ENCODE results near the gene THEM4.
A peak's percentile ranks its signal among the peaks of the same experiment; 100 is the strongest.

THEM4 gene

GRCh38 chr1:151832318-151832980 is 76.9 kb downstream of the THEM4 start:
- H3K36me3 Mint-ChIP-seq, result no peaks in the 10 kb centered on the region
- no peaks in the 10 kb centered on the region for H3K27me3 Mint-ChIP-seq
- no peak overlapping the region for H3K27ac Mint-ChIP-seq
- H3K4me1 Mint-ChIP-seq (ENCODE audit: low read depth), result peaks cover 78% of the 10 kb centered on the region
- H3K4me3 Mint-ChIP-seq, result no peak overlapping the region
- H3K9me3 Mint-ChIP-seq (ENCODE audit: low read depth), result no peaks in the 10 kb centered on the region

DNA sequence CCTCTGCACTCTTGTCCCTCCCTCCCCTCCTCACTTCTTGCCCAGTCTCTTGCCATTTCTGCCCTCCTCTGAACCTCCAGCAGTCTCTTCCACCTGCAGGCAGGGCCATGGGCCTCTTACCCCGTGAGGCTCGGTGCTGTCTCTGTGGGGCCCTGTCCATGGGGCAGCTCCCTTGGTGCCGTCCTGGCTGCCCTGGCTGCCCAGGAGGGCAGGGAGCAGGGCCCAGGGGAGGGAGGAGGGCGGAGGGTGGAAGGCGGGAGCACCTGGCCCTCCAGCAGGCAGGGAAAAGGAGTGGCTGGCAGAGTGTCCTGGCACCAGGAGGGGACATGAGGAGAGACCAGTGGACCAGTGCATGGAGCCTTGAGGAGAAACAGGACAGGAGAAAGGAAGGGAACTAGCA is 77.7 kb downstream of the THEM4 start, which contains the start of gene RORC:
Gene RORC, minus strand, starts transcription at position 198 of the 400 bp plus-strand sequence. Its CDS starts 38 bp downstream, at position 160.
- H3K27me3 Mint-ChIP-seq, result no peaks in the 10 kb centered on the region
- no peak within 1 kb of the TSS for H3K27ac Mint-ChIP-seq
- no peaks in the 10 kb centered on the region for H3K36me3 Mint-ChIP-seq
- no peaks in the 10 kb centered on the region for H3K9me3 Mint-ChIP-seq (ENCODE audit: low read depth)
- peaks cover 69% of the 10 kb centered on the region for H3K4me1 Mint-ChIP-seq (ENCODE audit: low read depth)
- no peak within 1 kb of the TSS for H3K4me3 Mint-ChIP-seq

DNA sequence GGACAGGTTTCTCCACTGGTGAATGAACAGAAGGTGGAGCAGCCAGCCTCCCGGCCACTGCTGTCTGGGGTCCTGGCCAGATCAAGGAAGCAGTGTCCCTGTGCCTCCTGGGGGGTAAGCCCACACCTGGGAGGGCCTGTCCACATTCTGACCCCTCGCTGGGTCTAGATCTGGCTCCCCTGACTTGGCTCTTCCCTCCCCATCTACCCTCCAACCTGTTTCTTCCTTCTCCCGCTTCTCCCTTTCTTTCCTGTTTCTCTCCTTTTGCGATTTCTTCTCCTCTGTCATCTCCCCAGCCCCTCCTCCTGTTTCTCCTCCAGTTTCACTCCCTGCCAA is 78.1 kb downstream of the THEM4 start:
- Mint-ChIP-seq H3K4me3 (no peak overlapping the region), H3K4me1 (ENCODE audit: low read depth) (peaks cover 69% of the 10 kb centered on the region), H3K27me3 (no peaks in the 10 kb centered on the region), H3K36me3 (no peaks in the 10 kb centered on the region), H3K27ac (no peak overlapping the region), H3K9me3 (ENCODE audit: low read depth) (no peaks in the 10 kb centered on the region)

DNA sequence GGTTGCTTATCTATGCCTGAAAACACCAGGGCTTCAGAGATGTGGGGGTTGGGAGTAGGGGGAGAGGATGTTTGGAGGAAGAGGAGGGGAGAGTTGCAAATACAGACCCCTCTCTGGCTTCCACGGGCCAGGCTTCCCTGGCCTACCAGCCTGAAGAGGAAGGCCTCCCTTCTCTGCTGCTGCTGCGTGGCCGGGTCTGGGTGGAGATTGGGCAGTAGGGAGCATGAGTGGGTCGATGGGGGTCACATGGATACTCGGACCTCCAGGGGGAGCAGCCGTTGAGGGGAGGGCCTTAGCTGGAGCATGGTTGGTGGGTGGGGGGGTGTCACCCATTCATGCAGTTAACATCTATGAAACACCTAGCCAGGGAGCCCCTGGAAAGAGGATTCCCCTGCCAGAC is 79.3 kb downstream of the THEM4 start:
- Mint-ChIP-seq H3K27me3 (no peaks in the 10 kb centered on the region), H3K27ac (peak overlapping the region; percentile 22), H3K36me3 (no peaks in the 10 kb centered on the region), H3K9me3 (ENCODE audit: low read depth) (no peaks in the 10 kb centered on the region), H3K4me3 (no peak overlapping the region), H3K4me1 (ENCODE audit: low read depth) (peaks cover 73% of the 10 kb centered on the region)

DNA sequence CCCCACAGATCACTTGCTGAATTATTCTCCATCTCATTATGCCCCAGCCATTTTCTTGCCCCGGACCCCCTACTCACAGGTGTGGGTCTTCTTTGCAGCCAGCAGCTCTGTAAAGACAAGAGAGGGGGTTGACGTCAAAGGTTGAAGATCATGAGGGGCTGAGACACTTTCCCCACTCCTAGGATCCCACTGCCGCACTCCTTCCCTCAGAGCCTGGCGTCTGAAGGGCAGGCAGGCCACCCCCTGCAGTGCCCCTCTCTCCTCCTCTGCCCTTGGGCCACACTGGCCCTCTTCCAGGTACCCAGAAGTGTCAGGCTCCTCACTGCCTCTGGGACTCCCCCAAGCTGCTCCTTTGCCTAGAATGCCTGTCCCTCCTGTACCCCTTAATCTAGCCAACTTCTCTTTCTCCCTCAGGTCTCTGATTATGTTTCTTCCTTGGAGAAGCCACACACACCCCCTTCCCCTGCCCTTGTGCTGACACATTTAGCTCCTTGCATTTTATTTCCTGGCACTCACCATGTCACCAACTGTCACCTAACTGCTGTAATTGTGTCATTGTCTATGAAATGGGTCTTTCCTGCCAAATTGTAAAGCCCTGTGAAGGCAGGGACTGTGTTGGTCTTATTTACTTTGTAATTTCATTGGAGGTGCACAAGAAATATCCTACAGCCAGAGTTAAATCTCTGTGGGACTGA is 79.8 kb downstream of the THEM4 start:
- Mint-ChIP-seq H3K27ac (peak overlapping the region; percentile 46), H3K27me3 (no peaks in the 10 kb centered on the region), H3K4me1 (ENCODE audit: low read depth) (peaks cover 71% of the 10 kb centered on the region), H3K36me3 (no peaks in the 10 kb centered on the region), H3K9me3 (ENCODE audit: low read depth) (no peaks in the 10 kb centered on the region), H3K4me3 (peak overlapping the region; percentile 52)

- H3K4me3 Mint-ChIP-seq, result peak overlapping the region; percentile 52
- H3K27ac Mint-ChIP-seq, result no peak overlapping the region
- H3K4me1 Mint-ChIP-seq (ENCODE audit: low read depth), result peaks cover 66% of the 10 kb centered on the region
- H3K27me3 Mint-ChIP-seq, result no peaks in the 10 kb centered on the region
- H3K36me3 Mint-ChIP-seq, result no peaks in the 10 kb centered on the region
- H3K9me3 Mint-ChIP-seq (ENCODE audit: low read depth), result no peaks in the 10 kb centered on the region
These were observed 80.4 kb downstream of the THEM4 start for GRCh38 chr1:151828921-151829320.

DNA sequence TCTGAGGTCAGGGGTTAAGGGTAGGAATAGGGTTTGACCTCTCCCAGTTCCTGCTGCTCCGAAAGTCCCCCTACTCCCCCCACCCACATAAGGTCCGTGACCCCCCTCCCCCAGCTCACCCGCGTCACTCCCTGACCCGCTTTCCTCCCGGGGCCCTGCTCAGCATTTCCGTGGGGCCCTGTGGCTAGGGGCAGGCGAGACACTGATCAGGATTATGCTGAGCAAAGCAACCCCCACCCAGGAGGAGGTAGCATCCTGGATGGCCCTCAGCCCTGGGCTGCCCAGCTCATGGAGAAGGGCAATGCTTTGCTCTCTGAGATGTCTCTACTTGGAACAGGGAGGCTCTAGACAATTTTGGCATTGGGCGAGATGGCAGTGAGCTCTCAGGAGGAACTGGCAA is 81.5 kb downstream of the THEM4 start:
- Mint-ChIP-seq H3K36me3 (no peaks in the 10 kb centered on the region), H3K27ac (no peak overlapping the region)

GRCh38 chr1:151825751-151826660 is 83.3 kb downstream of the THEM4 start:
- H3K4me1 Mint-ChIP-seq (ENCODE audit: low read depth), result peaks cover 57% of the 10 kb centered on the region
- H3K27ac Mint-ChIP-seq, result peak overlapping the region; percentile 13
- no peaks in the 10 kb centered on the region for H3K27me3 Mint-ChIP-seq
- H3K9me3 Mint-ChIP-seq (ENCODE audit: low read depth), result no peaks in the 10 kb centered on the region
- peak overlapping the region; percentile 22 for H3K4me3 Mint-ChIP-seq
- H3K36me3 Mint-ChIP-seq, result no peaks in the 10 kb centered on the region

More for the DNA sequence above, 81.5 kb downstream of the THEM4 start:
- no peaks in the 10 kb centered on the region for H3K27me3 Mint-ChIP-seq
- peaks cover 57% of the 10 kb centered on the region for H3K4me1 Mint-ChIP-seq (ENCODE audit: low read depth)
- peak overlapping the region; percentile 53 for H3K4me3 Mint-ChIP-seq
- H3K9me3 Mint-ChIP-seq (ENCODE audit: low read depth), result no peaks in the 10 kb centered on the region

GRCh38 chr1:151825204-151825603 is 84.1 kb downstream of the THEM4 start:
- Mint-ChIP-seq H3K4me1 (ENCODE audit: low read depth) (peaks cover 58% of the 10 kb centered on the region), H3K9me3 (ENCODE audit: low read depth) (no peaks in the 10 kb centered on the region), H3K4me3 (no peak overlapping the region), H3K36me3 (no peaks in the 10 kb centered on the region), H3K27me3 (no peaks in the 10 kb centered on the region), H3K27ac (no peak overlapping the region)

All from activated naive CD8-positive, alpha-beta T cell (primary cell).